KBM-7 (cell line): Measurements from ENCODE around the gene TMEM41B.
"Not testable (repeated sequence)": the region's sequence is repeated elsewhere in the genome, so short reads cannot be mapped to it uniquely, and the experiment has no call there.

Source experiments
- DNase-seq: peaks from one replicate; pipeline ENCODE4 v3.0.0-alpha.2; 2015
- in situ Hi-C: fragments of 300-500 bp; cut with MboI; formaldehyde crosslinking; loops from 2 replicates; pipeline ENCODE4 v1.14.3; 2020; ENCODE audit warnings: low sequenced_read_pairs, low pct_unique_long_range_greater_than_20kb, mixed read lengths

The TMEM41B gene

GRCh38 chr11:9264316-9265210 is 49.8 kb downstream of the TMEM41B start:
- peak; percentile 89 for DNase-seq
- in situ Hi-C loops = no loop called here

- DNase-seq = no peak
- in situ Hi-C loops = no loop called here
Measured at GRCh38 chr11:9263840-9264315, 50.5 kb downstream of the TMEM41B start.

- not testable (repeated sequence) for DNase-seq
Measured at GRCh38 chr11:9260838-9261146, 53.6 kb downstream of the TMEM41B start.

GRCh38 chr11:9259981-9260837 is 54.2 kb downstream of the TMEM41B start:
- no peak for DNase-seq
- in situ Hi-C loops = no loop called here

More at GRCh38 chr11:9260838-9261146, 53.6 kb downstream of the TMEM41B start:
- in situ Hi-C loops = not testable (repeated sequence)

- in situ Hi-C loops, DNase-seq: not testable (repeated sequence)
Measured at GRCh38 chr11:9258279-9258678, 56.1 kb downstream of the TMEM41B start.

- no peak for DNase-seq
- in situ Hi-C loops = no loop called here
Measured at GRCh38 chr11:9254416-9254815, 60.0 kb downstream of the TMEM41B start.

- DNase-seq = no peak
- in situ Hi-C loops = no loop called here
Measured at GRCh38 chr11:9253086-9253485, 61.3 kb downstream of the TMEM41B start.

GRCh38 chr11:9251311-9251710 is 63.1 kb downstream of the TMEM41B start:
- in situ Hi-C loops = no loop called here
- DNase-seq = no peak

- in situ Hi-C loops = no loop called here
- peak; percentile 90 for DNase-seq
Measured at GRCh38 chr11:9250139-9250582, 64.2 kb downstream of the TMEM41B start.

GRCh38 chr11:9249252-9249651 is 65.1 kb downstream of the TMEM41B start:
- no peak for DNase-seq
- in situ Hi-C loops = no loop called here

- in situ Hi-C loops = no loop called here
- no peak for DNase-seq
Measured at GRCh38 chr11:9247863-9248262, 66.5 kb downstream of the TMEM41B start.

- DNase-seq, in situ Hi-C loops: not testable (repeated sequence)
Measured at GRCh38 chr11:9236242-9236641, 78.2 kb downstream of the TMEM41B start.

GRCh38 chr11:9232482-9232881 is 81.9 kb downstream of the TMEM41B start:
- in situ Hi-C loops = no loop called here

GRCh38 chr11:9231848-9232177 is 82.6 kb downstream of the TMEM41B start:
- DNase-seq = peak; percentile 74
- in situ Hi-C loops = no loop called here

More at GRCh38 chr11:9232482-9232881, 81.9 kb downstream of the TMEM41B start:
- no peak for DNase-seq
